ENCODE results near the gene ELF1. TPM values are rescaled to one million over a fixed set of nuclear protein-coding genes. Genes with fewer than 3 reads are reported as not detected.

Gene ELF1
- total RNA-seq, 1 experiment from 2014 or later = 36.0 TPM

DNA sequence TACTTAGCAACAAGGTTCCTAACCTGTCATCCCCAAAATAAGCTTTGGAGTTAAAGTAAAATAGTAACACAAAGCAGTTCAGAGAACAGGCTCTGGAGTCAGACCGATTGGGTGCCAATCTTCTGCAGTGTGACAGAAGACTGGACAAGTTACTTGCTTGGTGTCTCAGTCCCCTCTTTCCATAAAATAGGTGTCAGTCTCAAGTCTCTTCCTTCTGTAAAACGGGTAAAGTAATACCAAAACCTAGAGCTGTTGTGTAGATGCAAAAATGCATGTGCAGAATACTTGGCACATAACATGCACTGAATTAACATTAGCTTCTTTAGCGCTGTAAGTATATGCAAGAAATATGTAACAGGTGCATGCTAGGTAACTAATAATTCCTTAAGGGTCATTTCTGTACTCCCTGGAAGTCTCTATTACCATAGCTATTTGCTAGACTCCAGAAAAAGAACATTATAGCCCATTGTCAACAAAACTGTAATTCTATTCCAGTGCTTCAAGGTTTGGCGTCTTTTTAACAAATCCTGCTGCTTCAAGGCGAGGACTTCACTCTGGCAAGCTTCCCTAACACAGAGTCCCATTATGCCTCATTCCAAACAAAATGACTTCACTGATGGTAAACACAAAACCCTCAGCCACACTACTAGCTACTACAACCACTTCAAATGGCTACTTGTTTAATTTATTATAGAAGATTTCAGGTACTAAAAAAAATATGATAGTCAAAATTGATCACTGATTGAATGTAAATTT, 32.8 kb downstream of the ELF1 start:
- H3K9me3 ChIP-seq (ENCODE audit: insufficient read depth, low read depth) = no peaks in the 10 kb centered on the region
- H3K4me2 ChIP-seq = no peak overlapping the region
- ChIA-PET CTCF (no interaction called here), POLR2A (ENCODE audit: unreplicated experiment) (interaction anchor here (0.5 kb wide), 1 partner anchor 524 kb away, joined by 3 read pairs; no protein-coding TSS in a partner anchor)
- no peaks in the 10 kb centered on the region for H3K4me1 ChIP-seq (replicated peaks; ENCODE audit: insufficient read depth)
- no peak for DNase-seq
- no peaks in the 10 kb centered on the region for H3F3A ChIP-seq (ENCODE audit: insufficient read depth, low read depth)
- intact Hi-C loops (cut with micrococcal nuclease; ENCODE audit: unreplicated experiment) = no loop called here
- H3K27me3 ChIP-seq (ENCODE audit: insufficient read depth, low read depth) = no peaks in the 10 kb centered on the region
- peaks cover 69% of the 10 kb centered on the region for H3K79me2 ChIP-seq (ENCODE audit: low read depth)
- H4K20me1 ChIP-seq (ENCODE audit: insufficient read depth) = no peaks in the 10 kb centered on the region
- H3K9me2 ChIP-seq (ENCODE audit: insufficient read depth) = no peaks in the 10 kb centered on the region
- BruUV-seq (replicated peaks) = no TSS peak
- no peak overlapping the region for H2AFZ ChIP-seq
- H3K4me3 ChIP-seq = no peak overlapping the region
- TF ChIP-seq EZH2 (IDR thresholded peaks at IDR 0.05; ENCODE audit: low read depth) = no peak
- TF ChIP-seq, protein P1, sequence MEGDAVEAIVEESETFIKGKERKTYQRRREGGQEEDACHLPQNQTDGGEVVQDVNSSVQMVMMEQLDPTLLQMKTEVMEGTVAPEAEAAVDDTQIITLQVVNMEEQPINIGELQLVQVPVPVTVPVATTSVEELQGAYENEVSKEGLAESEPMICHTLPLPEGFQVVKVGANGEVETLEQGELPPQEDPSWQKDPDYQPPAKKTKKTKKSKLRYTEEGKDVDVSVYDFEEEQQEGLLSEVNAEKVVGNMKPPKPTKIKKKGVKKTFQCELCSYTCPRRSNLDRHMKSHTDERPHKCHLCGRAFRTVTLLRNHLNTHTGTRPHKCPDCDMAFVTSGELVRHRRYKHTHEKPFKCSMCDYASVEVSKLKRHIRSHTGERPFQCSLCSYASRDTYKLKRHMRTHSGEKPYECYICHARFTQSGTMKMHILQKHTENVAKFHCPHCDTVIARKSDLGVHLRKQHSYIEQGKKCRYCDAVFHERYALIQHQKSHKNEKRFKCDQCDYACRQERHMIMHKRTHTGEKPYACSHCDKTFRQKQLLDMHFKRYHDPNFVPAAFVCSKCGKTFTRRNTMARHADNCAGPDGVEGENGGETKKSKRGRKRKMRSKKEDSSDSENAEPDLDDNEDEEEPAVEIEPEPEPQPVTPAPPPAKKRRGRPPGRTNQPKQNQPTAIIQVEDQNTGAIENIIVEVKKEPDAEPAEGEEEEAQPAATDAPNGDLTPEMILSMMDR (conservative IDR thresholded peaks at IDR 0.05) = no peak
- no peaks in the 10 kb centered on the region for H3K36me3 ChIP-seq (ENCODE audit: low read depth)
- H3K27ac ChIP-seq = no peak overlapping the region

DNA sequence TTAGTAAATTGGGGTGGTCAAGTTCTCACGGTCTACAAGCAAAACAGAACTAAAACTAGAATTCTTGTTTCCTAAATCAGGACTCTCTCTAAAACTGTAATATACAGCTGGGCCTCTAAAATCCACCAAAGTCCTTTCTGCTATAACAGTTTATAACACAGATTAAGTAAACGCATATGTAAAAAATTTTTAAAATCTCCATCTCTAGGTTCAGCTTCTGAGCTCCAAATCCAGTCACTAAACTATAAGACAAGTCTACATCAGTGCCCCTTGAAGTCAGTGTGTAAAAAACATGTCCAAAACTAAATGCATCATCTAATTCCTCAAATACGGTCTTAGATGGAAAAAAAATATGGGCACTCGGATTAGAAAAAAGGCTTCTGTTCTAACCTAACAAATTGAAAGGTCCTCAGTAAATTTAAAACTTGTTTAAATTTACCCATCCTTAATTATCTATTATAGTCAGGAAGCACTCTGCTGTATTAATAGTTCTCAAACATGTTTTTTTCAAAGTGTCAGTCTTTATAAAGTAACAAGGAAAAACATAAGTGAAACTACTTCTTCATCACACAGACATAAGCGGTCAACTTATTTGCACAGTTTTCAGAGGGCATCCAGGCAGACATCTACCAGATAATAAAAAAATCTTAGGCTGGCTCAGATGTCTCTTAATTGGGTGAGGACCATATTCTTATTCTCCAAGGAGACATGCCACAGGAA, 33.6 kb downstream of the ELF1 start:
- Histone ChIP-seq H3K4me3 (no peak overlapping the region), H2AFZ (no peak overlapping the region), H3K9me3 (ENCODE audit: insufficient read depth, low read depth) (no peaks in the 10 kb centered on the region), H3K79me2 (ENCODE audit: low read depth) (peaks cover 66% of the 10 kb centered on the region), H3K4me1 (replicated peaks; ENCODE audit: insufficient read depth) (no peaks in the 10 kb centered on the region), H3K27ac (no peak overlapping the region), H3K4me2 (no peak overlapping the region), H3K36me3 (ENCODE audit: low read depth) (no peaks in the 10 kb centered on the region), H4K20me1 (ENCODE audit: insufficient read depth) (no peaks in the 10 kb centered on the region), H3K27me3 (ENCODE audit: insufficient read depth, low read depth) (no peaks in the 10 kb centered on the region), H3K9me2 (ENCODE audit: insufficient read depth) (no peaks in the 10 kb centered on the region), H3F3A (ENCODE audit: insufficient read depth, low read depth) (no peaks in the 10 kb centered on the region)
- POLR2A ChIA-PET (ENCODE audit: unreplicated experiment) = no interaction called here
- CTCF ChIA-PET = no interaction called here
- intact Hi-C loops (cut with micrococcal nuclease; ENCODE audit: unreplicated experiment) = no loop called here
- DNase-seq = no peak
- no TSS peak for BruUV-seq (replicated peaks)
- TF ChIP-seq EZH2 (IDR thresholded peaks at IDR 0.05; ENCODE audit: low read depth) = no peak
- TF ChIP-seq, protein P1 (conservative IDR thresholded peaks at IDR 0.05) = no peak

DNA sequence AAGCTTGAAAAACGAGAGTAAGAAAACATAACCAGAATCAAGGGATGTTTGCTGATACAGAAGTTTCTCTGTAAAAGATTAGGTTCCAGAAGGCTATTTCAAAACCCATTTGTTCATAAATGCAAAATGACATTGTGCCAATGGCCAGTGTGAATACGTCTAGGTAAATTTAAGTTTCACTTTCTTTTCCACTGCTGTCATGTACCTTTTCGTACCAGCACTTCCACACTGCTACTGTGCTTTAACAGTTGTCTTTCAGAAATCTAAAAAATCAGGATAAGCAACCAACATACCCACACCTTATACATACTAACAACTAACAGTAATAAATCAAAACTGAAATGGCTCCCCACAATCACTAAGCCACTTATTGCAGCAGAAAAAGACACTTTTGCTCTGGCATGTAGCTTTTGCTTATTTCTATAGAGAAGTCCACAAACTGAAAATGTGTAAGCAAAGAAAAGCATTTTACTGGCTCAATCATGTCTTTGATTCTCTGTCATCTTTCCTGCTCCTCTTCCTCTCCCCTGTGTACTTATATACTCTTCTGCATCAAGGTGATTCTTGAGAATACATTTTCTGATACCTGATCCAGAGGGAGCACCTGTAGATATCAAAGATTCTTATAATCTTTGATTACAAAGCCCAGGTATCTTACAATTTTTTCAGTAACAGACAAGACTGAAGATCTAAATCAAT, 34.3 kb downstream of the ELF1 start:
- ChIA-PET CTCF (no interaction called here), POLR2A (ENCODE audit: unreplicated experiment) (interaction anchor here (0.8 kb wide), 1 partner anchor 63 kb away, joined by 3 read pairs; no protein-coding TSS in a partner anchor)
- Histone ChIP-seq H4K20me1 (ENCODE audit: insufficient read depth) (peaks cover 4% of the 10 kb centered on the region; the same call in 1 of the 2 replicates), H3K9me2 (ENCODE audit: insufficient read depth) (no peaks in the 10 kb centered on the region), H2AFZ (no peak overlapping the region), H3K36me3 (ENCODE audit: low read depth) (no peaks in the 10 kb centered on the region), H3K4me2 (no peak overlapping the region), H3K27me3 (ENCODE audit: insufficient read depth, low read depth) (no peaks in the 10 kb centered on the region), H3F3A (ENCODE audit: insufficient read depth, low read depth) (no peaks in the 10 kb centered on the region), H3K4me1 (replicated peaks; ENCODE audit: insufficient read depth) (no peaks in the 10 kb centered on the region), H3K79me2 (ENCODE audit: low read depth) (peaks cover 61% of the 10 kb centered on the region), H3K4me3 (no peak overlapping the region), H3K9me3 (ENCODE audit: insufficient read depth, low read depth) (no peaks in the 10 kb centered on the region), H3K27ac (0 out of 2 replicates have a peak overlapping the region, but pooled peaks have one; percentile 12)
- no peak for DNase-seq
- BruUV-seq (replicated peaks) = no TSS peak
- no peak for TF ChIP-seq EZH2 (IDR thresholded peaks at IDR 0.05; ENCODE audit: low read depth)
- TF ChIP-seq, protein P1 (conservative IDR thresholded peaks at IDR 0.05) = no peak
- intact Hi-C loops (cut with micrococcal nuclease; ENCODE audit: unreplicated experiment) = no loop called here

Data from PC-9 (cell line).